Fibroblast of mammary gland (primary cell): ENCODE results near the gene TUNAR.

ENCODE experiments used
- DNase-seq: peaks from one replicate; pipeline ENCODE4 v3.0.0-alpha.2; 2010; ENCODE audit warnings: low read depth
- H3K4me3 ChIP-seq: 2 replicates; pipeline ENCODE4 v1.5.1; 2011; ENCODE audit warnings: low read depth, mild to moderate bottlenecking, low read length, moderate library complexity; ENCODE audit not compliant: control insufficient read depth
- CTCF ChIP-seq: conservative IDR thresholded peaks from 2 replicates; pipeline ENCODE4 v1.5.1; 2011; ENCODE audit warnings: low read depth, low read length, inconsistent platforms; ENCODE audit not compliant: control insufficient read depth, insufficient read depth

TUNAR gene

DNA sequence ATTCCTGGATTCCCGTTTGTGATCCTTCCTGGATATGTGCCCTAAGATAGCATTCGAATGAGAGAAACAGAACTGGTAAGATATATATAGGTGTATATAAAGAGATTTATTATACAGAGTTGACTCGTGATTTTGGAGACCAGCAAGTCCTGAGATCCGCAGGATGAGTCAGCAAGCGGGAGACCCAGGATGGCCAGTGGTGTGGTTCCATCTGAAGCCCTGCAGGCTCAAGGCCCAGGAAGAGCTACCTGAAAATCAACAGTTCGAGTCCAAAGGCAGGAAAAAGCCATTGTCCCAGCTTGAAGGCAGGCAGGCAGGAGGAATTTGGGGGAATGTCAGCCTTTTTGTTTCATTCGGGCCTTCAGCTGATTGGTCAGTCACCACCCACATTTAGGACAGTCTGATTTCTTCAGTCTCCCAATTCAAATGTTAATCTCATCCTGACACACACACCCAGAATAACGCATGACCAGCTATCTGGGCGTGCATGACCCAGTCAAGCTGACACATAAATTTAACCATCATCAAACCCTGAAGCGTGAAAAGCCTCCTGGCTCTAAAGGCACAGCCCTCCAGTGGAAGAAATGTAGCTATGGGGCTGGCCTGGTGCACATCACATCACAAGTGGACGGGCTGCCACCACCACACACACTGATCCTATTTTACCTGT lies 44.3 kb downstream of the TUNAR start:
- no peak overlapping the region for H3K4me3 ChIP-seq
- DNase-seq, result no peak
- no peak for TF ChIP-seq CTCF

GRCh38 chr14:95922080-95922479 lies 45.4 kb downstream of the TUNAR start:
- no peak for DNase-seq
- TF ChIP-seq CTCF, result no peak
- no peak overlapping the region for H3K4me3 ChIP-seq

- no peak for TF ChIP-seq CTCF
Observed at GRCh38 chr14:95928751-95929150, 52.1 kb downstream of the TUNAR start.

GRCh38 chr14:95931384-95931783 lies 54.8 kb downstream of the TUNAR start:
- no peak overlapping the region for H3K4me3 ChIP-seq
- no peak for TF ChIP-seq CTCF
- no peak for DNase-seq

More at GRCh38 chr14:95928751-95929150, 52.1 kb downstream of the TUNAR start:
- no peak for DNase-seq
- no peak overlapping the region for H3K4me3 ChIP-seq

GRCh38 chr14:95935228-95935822 lies 58.7 kb downstream of the TUNAR start:
- TF ChIP-seq CTCF, result no peak
- peak; percentile 20 for DNase-seq
- no peak overlapping the region for H3K4me3 ChIP-seq

DNA sequence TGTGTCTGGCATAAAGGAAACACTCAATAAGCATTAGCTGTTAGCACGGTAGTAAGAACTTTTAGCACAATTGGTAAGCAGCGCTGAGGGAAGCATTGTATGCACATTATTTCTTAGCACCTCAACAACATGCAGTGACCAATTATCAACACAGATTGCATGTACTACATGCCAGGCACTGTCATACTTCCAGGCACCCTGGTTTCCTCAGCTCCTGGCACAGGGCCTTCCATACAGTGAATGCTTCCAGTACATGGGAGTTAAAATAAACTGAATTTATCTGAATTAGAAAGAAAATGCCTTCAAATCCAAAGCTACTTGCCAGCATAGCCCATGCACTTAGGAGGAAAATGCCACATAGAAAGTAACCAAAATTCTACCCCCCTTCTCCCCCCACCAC lies 59.4 kb downstream of the TUNAR start:
- TF ChIP-seq CTCF, result no peak
- H3K4me3 ChIP-seq, result no peak overlapping the region
- no peak for DNase-seq

DNA sequence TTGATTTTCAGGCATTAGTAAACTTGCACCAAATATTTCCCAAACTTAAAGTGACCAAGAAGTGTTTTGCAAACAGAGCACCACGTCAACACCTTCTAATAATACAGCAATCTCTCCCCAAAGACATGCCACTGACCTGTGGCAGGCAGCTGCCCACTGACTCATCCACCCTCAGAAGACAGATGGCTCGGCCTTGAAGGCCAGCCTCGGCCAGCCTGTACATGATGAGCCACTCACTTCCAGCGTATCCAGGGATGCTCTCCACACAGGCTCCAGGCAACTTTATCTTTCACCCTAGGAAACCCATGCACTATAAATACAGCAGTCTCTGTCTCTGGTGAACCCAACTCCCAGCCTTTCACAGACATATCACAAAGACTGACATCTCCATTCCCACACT lies 62.7 kb downstream of the TUNAR start:
- TF ChIP-seq CTCF, result no peak
- no peak overlapping the region for H3K4me3 ChIP-seq
- no peak for DNase-seq
